HG03460 (cell line): ENCODE measurements around the gene MYOM1.

Source experiments
- ATAC-seq: cut with Tn5 transposase; IDR thresholded peaks from one replicate; pipeline ENCODE4 v1.9.1; 2021; ENCODE audit not compliant: unreplicated experiment

Gene MYOM1

GRCh38 chr18:3219631-3220335, at the start of gene MYOM1:
MYOM1 (minus strand) TSS chr18:3219968; CDS start chr18:3215223, 4,745 bp downstream.
- ATAC-seq = no peak

DNA sequence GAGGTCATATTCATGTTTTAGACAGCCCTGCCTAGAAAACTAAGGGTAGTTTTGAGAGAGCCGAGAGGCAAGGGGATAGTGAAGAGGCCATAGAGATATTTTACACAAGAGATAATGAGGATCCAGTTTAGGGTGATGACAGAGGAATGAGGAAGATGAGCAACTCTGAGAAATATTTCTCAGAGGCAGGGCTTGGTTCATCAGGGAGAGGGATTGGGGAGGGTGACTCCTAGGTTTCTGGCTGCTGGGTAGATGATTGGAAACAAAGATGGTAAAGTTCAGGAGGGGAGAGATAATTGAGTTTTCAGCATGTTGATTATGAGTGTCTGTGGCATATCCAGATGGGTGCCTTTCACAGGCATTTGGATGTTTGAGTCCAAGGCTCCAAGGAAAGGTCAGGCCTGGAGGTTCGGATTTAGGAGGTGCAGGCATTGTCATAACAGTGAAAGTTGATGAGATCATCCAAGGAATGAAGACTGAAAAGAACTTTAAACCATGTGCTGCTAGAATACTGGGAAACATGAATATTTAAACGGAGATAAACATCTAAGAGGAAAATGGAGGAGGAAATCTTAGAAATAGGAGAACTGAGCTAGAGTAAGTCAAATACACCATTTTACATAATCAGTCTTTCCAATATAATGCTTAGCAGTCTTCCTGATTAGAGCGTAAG, 49.6 kb upstream of the MYOM1 start:
- ATAC-seq = no peak

DNA sequence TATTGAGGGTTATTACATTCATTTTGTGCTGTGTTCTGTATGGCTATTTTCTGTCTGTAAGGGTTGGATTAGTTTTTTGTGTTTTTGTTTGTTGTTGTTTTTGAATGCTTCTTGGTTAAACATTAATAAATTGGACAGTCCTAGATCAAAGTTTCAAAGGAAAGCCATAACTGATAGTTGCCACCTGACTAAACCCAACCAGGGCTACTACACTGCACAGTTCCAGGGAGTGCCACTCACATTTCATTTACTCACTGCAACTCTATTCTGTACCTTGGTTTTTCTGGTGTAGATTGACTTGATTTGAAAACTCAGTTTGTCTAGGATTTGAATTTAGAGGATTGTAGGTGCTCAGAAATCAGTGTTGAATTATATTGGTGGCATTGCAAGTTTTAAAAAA, 48.5 kb upstream of the MYOM1 start:
- no peak for ATAC-seq

DNA sequence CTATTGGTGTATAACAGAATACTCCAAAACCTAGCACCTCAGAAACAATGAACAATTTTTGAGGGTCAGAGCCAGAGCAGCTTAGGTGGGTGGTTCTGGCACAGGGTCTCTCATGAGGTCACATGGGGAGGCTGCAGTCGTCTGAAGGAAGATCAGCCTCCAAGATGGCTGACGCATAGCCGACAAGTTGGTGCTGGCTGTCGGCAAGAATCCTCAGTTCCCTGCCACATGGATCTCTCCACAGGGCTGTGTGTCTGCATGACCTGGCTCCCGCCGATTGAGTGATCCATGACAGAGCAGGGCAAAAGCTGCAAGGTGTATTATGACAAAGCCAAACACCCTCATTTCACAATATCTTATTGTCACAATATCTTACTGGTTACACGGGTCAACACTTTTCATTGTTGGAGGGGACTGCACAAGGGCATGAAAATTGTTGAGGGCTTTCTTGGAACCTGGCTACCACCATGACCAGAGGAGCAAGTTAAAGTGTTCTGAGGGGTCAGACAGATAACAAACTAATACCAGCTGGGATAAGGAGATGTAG, 46.4 kb upstream of the MYOM1 start:
- ATAC-seq = no peak

GRCh38 chr18:3265564-3266033, 45.8 kb upstream of the MYOM1 start:
- no peak for ATAC-seq

DNA sequence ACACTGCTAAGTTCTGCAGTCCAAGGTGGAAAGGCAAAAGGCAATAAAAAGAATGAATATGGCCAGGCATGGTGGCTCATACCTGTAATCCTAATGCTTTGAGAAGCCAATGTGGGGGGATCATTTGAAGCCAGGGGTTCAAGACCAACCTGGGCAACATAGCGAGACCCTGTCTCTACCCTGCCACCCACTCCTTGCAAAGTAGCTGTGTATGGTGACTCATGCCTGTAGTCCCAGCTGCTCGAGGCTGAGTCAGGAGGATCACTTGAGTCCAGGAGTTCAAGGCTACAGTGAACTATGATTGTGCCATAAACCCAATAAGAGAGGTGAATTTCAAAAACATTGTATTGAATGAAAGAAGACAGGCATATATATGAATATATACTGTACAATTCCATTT, 44.6 kb upstream of the MYOM1 start:
- no peak for ATAC-seq

DNA sequence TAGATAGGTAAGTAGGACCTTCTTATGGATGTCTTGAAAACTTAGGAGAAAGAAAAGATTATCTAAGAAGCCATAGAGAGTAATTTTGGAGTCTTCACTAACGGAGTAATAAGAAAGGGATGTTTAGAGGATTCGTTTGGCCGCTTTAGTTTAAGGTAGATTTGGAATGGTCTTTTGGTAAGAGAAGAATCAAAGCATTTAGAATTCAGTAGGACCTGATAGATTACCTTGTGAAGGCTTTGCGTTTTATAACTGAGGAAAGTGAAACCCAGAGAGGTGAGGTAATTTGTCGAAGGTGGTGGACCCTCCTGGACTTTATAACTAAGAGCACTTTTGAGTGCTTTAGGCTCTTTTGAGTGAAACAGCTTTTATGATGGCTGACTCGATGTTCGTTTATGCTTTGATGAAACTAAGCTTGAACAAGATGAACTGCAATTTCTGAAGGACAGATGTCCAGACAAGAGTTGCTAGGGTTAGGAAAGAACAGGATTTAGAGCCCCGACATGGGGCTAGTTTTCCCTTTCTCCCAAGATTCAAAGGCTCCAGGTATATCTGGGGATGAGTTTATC, 43.4 kb upstream of the MYOM1 start:
- ATAC-seq = no peak

DNA sequence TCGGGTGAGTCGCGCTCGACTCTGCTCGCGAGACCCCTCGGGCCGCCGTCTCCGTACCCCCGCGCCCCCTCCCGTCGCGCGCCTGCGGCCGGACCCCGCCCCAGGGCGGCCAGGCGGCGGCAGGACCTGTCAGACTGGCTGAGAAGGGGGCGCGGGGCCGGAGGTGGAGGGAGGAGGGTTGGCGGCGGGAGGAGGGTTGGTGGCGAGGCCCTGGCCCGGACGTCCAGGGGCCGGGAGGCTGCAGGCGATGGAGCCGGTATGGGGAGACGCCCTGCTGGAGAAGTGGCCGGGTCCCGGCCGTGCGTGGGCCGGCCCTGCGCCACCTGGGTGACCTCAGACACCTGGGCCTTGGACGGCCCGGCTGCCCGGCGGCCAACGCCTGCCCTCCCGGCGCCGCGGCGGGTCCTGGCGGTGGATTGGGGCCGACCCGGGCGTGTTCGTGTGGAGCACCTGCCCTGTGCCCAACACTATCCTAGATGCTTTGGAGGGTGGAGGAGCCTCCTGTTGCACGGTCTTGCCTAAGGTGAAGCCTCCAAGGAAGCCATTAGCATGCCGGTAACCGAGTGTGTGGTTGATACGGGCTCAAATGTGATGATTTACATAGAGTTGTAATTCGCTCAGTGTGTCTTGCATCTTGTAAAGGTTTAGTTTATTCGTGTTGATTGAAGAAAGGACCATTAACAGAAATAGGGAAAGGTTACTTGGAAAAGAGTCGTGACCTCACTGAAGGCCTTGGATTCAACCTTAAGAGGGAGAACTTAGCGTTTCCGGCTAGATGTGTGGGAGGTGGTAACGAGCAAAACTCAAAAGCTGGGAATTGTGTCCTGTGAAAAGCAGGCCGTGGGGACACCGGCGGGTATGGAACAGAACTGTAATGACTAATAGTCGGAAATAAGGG, 42.7 kb upstream of the MYOM1 start:
- ATAC-seq = peak; percentile 32

DNA sequence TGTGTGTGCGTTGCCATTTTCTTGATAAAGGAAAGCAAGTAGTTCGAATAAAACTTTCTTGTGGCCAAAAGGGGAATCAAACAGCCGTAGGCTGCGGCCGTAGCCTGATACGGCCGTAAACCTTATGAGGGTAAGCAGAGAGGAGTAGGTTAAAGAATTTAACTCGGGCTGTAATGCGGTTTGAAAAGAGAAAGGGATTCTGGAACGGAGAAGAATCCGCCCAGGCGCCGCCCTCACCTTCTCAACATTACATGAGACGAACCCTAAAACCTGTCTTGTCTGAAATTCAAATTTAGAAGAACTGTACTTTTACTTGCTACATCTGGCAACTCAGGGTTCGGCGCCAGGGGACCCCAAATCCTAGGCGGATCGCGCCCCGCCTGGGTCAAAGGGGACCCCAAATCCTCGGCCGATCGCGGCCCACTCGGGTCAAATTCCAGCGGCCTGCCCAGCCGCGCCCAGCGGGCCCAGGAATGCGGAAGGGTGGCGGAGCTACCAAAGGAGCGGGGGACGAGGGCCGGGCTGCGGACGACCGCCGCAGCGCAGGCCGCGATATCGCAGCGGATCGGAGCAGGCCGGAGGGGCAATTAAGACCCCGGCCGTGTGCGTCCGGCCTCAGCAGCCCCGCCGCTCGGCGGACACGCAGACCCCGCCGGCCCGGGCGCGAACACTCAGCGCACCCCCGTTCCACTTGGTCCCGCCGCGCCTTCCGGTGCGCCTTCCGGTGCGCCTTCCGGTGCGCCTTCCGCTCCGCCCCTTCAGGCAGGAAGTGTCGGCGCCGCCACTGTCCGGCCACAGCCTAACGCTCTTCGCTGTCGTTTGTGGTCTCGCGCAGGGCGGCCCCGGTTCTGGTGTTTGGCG, 41.8 kb upstream of the MYOM1 start, which contains the start of gene MYL12B:
TSS of gene MYL12B (plus strand) at position 761 of the 861 bp plus-strand sequence. CDS start 10,766 bp downstream, outside the sequence.
- ATAC-seq = peak; percentile 73

DNA sequence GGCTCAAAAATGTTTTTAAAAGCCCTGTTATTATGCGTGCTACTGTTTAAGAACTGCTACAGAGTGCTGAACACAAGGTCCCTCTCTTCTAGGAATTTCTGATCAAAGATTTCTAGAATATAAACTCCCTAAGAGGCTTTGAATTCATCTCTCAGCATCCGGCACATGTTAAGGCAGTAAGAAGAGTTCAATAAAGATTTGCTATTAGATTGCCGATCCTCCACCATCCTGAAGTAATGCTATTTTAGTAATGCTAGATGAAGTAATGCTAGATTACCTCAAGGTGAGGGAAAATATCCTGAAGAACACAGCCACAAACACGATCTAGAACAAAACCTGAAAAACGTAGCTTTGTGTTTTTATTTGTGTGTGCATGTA, 41.2 kb upstream of the MYOM1 start:
- ATAC-seq = no peak

- no peak for ATAC-seq
Observed at GRCh38 chr18:3257627-3258120, 37.9 kb upstream of the MYOM1 start.

DNA sequence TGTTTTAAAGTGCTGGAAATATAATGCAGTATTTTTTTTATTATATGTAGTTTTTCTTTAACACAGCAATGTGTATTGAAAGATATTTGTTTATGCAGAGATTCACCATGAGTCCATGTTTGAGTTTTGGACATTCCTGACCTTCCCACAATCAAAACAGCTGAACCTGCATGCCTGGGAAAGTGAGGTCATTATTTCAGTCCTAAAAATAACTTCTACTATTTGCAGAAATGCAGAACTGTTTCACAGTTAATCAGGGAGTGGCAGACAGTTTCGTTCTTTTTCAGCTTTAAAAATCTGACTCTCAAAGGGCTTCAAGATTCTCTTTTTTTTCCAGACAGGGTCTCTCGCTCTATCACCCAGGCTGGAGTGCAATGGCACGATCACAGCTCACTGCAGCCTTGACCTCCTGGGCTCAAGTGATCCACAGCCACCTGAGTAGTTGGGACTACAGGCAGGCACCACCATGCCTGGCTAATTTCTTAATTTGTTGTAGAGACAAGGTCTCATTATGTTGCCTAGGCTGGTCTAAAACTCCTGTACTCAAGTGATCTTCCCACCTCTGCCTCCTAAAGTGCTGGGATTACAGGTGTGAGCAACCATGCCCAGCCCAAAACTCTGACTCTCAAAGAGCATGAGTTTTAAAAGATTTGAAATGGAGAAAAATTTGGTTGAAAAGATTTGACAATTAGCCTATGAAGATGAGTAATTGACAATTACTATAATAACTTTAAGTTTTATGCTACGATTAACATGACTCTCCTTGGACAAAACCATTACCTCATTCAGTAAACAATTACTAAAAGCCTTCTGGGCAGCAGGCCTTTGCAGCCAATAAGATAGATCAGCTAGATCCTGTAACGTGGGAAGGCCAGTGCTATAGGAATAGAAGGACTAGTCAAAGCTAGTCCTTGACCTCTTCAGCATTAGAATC, 37.2 kb upstream of the MYOM1 start:
- ATAC-seq = no peak

DNA sequence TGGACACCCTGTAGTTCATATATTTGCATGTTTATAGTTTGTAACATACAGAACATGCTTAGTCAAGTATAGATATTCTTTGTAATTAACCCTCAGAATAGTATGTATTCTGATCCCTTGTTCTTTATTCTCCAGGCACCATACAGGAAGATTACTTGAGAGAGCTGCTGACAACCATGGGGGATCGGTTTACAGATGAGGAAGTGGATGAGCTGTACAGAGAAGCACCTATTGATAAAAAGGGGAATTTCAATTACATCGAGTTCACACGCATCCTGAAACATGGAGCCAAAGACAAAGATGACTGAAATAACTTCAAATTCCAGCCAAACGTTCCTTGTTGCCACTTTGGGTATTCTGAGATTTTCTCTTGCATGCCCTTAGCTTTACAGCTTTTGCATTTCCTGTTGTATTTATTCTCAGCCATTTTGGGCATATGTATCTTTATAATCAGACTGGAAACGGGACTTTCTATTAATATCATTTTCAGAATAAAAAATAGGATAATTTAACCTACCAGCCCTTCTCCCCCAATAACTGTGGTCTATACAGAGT, 35.9 kb upstream of the MYOM1 start:
- no peak for ATAC-seq

GRCh38 chr18:3254725-3255124, 35.0 kb upstream of the MYOM1 start:
- ATAC-seq = no peak

DNA sequence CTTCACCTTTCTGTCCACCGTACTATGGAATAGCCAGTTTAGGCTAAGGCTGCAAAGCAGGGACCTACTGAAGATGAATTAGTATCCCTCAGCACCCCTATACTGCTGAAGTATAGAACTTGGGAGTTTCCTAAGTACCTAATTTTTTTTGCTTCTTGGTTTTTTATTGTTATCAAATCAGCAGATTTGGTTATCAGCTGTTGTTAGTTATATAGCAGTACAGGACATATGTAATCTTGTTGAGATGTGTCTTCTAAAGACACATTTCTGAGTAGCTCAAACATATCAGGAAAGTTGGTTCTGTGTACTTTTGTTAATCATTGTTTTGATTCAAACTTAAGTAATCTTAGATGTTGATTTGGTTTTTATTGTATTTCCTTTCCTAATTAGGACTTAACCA, 33.1 kb upstream of the MYOM1 start:
- ATAC-seq = no peak

GRCh38 chr18:3251963-3252277, 32.2 kb upstream of the MYOM1 start:
- no peak for ATAC-seq

- no peak for ATAC-seq
Observed at GRCh38 chr18:3251249-3251962, 31.6 kb upstream of the MYOM1 start.
